NCI-H146 (cell line): ENCODE results near the gene CPD.

Source experiments
- DNase-seq: peaks from one replicate; lab custom pipeline; 2025; lab: John Stamatoyannopoulos, UW

Gene CPD

GRCh38 chr17:30354701-30355100 is 24.0 kb upstream of the CPD start:
- DNase-seq, result no peak

GRCh38 chr17:30357476-30357875 is 21.3 kb upstream of the CPD start:
- no peak for DNase-seq

- no peak for DNase-seq
Observed at GRCh38 chr17:30358055-30358760, 20.5 kb upstream of the CPD start.

- DNase-seq, result no peak
Observed at GRCh38 chr17:30360086-30360808, 18.5 kb upstream of the CPD start.

GRCh38 chr17:30361766-30362279 is 16.9 kb upstream of the CPD start:
- DNase-seq, result no peak

- DNase-seq, result no peak
Observed at GRCh38 chr17:30363715-30364202, 15.0 kb upstream of the CPD start.

GRCh38 chr17:30366536-30366935 is 12.2 kb upstream of the CPD start:
- DNase-seq, result no peak

GRCh38 chr17:30368912-30369720 is 9.6 kb upstream of the CPD start:
- DNase-seq, result peak; percentile 51

- no peak for DNase-seq
Observed at GRCh38 chr17:30369995-30370394, 8.7 kb upstream of the CPD start.

- no peak for DNase-seq
Observed at GRCh38 chr17:30372755-30373154, 6.0 kb upstream of the CPD start.

GRCh38 chr17:30375661-30376060 is 3.1 kb upstream of the CPD start:
- no peak for DNase-seq

GRCh38 chr17:30376621-30377452 is 1.9 kb upstream of the CPD start:
- peak; percentile 76 for DNase-seq

- no peak for DNase-seq
Observed at GRCh38 chr17:30377574-30378240, 1.0 kb upstream of the CPD start.

GRCh38 chr17:30378241-30378824 is 394 bp upstream of the CPD start:
- DNase-seq, result peak; percentile 42

GRCh38 chr17:30379303-30379902 is 676 bp downstream of the CPD start:
- peak; percentile 43 for DNase-seq

GRCh38 chr17:30379903-30380381 is 1.2 kb downstream of the CPD start:
- no peak for DNase-seq

- no peak for DNase-seq
Observed at GRCh38 chr17:30380643-30381339, 2.1 kb downstream of the CPD start.

- no peak for DNase-seq
Observed at GRCh38 chr17:30381340-30381659, 2.6 kb downstream of the CPD start.

GRCh38 chr17:30382345-30382744 is 3.6 kb downstream of the CPD start:
- no peak for DNase-seq
